GM06990 (cell line): ENCODE measurements around the gene FKBP7.

ENCODE experiments used
- DNase-seq: peaks from one replicate; pipeline ENCODE4 v3.0.0-alpha.2; 2011; ENCODE audit not compliant: insufficient read length; ENCODE audit errors: extremely low read depth
- H3K27me3 ChIP-seq: replicated peaks from 2 replicates; pipeline ENCODE4 v1.6.0; 2011; ENCODE audit warnings: low read length; ENCODE audit not compliant: control insufficient read depth, insufficient read depth
- H3K36me3 ChIP-seq: 2 replicates; pipeline ENCODE4 v1.5.1; 2011; ENCODE audit warnings: low read length; ENCODE audit not compliant: control insufficient read depth, insufficient read depth
- H3K4me3 ChIP-seq: replicated peaks from 2 replicates; pipeline ENCODE4 v1.5.1; 2011; ENCODE audit warnings: low read depth, mild to moderate bottlenecking, control low read depth, low read length
- TF ChIP-seq, protein P1 (sequence below): IDR thresholded peaks from 2 replicates; pipeline ENCODE4 v1.5.1; 2011; ENCODE audit warnings: low read length, control low read depth, mild to moderate bottlenecking, inconsistent platforms; ENCODE audit not compliant: insufficient read depth, poor library complexity, severe bottlenecking

The FKBP7 gene

DNA sequence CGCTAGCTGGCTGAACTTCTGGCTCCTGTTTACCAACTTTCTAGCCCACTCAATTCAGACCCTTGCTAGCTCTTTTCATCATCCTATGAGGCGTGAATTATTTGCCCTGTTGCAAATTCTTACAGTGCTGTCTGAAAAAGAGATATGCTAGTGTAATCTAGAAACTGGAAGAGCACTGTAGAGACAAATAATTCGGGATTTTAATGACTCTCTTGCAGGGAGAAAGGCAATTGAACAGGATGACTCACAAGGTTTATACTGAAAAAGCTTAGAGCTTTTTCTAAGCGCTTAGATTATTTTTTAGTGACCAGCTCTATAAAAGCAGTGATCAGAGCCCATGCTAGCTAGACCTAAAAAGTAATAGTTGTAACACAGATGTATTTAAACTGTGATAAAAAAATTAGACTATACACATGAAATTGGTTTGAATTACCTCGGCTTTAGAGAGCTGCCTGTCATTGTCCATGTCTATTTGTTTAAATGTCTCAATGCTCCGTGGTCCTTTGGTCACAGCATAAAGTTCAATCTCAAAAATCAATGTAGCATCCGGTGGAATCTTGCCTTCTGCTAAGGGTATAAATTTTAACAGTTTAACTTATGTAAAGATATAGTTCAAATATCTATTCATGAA is 9.1 kb downstream of the FKBP7 start:
- no peak for DNase-seq
- Histone ChIP-seq H3K36me3 (no peaks in the 10 kb centered on the region; the same call in none of the 2 replicates), H3K4me3 (no peak overlapping the region), H3K27me3 (no peaks in the 10 kb centered on the region)
- TF ChIP-seq, protein P1, sequence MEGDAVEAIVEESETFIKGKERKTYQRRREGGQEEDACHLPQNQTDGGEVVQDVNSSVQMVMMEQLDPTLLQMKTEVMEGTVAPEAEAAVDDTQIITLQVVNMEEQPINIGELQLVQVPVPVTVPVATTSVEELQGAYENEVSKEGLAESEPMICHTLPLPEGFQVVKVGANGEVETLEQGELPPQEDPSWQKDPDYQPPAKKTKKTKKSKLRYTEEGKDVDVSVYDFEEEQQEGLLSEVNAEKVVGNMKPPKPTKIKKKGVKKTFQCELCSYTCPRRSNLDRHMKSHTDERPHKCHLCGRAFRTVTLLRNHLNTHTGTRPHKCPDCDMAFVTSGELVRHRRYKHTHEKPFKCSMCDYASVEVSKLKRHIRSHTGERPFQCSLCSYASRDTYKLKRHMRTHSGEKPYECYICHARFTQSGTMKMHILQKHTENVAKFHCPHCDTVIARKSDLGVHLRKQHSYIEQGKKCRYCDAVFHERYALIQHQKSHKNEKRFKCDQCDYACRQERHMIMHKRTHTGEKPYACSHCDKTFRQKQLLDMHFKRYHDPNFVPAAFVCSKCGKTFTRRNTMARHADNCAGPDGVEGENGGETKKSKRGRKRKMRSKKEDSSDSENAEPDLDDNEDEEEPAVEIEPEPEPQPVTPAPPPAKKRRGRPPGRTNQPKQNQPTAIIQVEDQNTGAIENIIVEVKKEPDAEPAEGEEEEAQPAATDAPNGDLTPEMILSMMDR = no peak

DNA sequence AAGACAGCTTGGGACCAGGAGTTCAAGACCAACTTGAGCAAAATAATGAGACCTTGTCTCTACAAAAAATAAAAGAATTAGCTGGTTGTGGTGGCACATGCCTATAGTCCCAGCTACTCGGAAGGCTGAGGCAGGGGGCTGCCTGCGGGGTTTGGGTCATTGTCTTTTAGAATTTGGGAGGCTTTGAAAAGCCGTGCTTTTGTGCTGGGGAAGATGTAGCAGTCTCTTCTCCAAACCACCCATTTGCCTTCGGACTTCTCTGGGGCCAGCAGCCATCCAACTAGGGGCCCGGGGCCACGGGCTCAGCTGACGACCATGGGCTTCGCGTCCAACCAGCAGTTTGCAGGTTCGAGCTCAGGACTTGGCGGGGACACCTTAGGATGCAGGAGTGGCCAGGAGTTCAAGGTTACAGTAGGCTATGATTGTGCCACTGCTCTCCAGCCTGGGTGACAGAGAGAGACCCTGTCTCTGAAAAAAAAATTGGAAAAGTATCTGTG is 21.0 kb downstream of the FKBP7 start:
- no peak overlapping the region for H3K4me3 ChIP-seq
- TF ChIP-seq, protein P1 = no peak
- DNase-seq = no peak
- H3K27me3 ChIP-seq = no peaks in the 10 kb centered on the region
- no peaks in the 10 kb centered on the region for H3K36me3 ChIP-seq

DNA sequence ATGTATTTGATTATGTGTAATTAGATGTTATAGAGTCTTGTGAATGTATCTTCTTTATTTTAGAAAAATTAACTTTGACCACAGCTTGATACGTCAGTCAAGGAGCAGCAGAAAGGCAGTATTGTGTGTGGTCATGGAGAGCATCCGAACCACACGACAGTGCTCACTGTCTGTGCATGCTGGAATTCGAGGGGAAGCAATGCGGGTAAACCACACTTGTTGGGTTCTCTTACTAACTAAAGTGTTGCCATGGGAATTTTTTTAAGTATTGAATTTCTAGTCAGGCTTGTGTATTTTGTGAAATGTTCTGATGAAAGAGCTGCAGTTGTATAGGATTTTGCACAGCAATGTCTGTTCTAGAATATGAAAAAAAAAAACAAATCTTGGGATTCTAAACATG is 22.5 kb downstream of the FKBP7 start:
- DNase-seq = no peak
- no peaks in the 10 kb centered on the region for H3K36me3 ChIP-seq
- TF ChIP-seq, protein P1 = no peak
- no peak overlapping the region for H3K4me3 ChIP-seq
- H3K27me3 ChIP-seq = no peaks in the 10 kb centered on the region

DNA sequence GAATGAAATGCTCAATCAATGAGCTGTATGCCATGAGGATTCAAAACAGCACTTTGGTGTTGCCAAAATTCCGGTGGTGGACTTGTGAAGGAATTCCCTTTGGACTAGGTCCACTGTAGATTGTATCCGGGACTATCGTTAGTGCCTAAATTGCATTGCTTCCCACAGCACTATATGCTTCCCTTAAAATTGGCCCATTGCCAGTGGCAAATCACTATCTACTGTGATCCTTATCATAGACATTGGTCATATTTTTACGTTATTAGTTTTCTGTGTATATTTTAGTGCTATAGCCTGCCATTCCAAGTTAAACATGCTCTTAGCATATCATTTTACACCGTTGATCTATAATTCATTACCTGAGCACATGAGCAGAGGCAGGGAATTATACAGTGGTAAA is 25.5 kb downstream of the FKBP7 start:
- TF ChIP-seq, protein P1 = no peak
- Histone ChIP-seq H3K27me3 (no peaks in the 10 kb centered on the region), H3K36me3 (no peaks in the 10 kb centered on the region), H3K4me3 (no peak overlapping the region)
- no peak for DNase-seq

DNA sequence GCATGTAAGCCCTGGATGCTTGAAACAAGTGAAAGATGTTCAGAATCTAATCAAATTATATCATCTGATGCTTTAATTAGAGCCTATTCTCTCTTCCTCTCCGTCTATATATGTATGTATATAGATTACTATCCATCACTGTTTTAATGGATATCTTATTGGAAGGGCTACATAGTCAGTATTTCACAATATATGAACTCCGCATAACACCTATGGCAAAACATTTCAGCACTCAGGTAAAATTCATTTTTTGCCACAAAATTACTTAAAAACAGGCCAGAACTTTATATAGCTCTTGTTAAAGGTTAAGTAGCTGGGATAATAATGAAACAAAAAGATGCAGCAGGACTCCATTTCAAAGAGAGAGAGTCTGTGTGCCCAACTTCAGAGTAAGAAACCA is 26.1 kb downstream of the FKBP7 start:
- no peak for DNase-seq
- H3K4me3 ChIP-seq = no peak overlapping the region

More for the DNA sequence above, 26.1 kb downstream of the FKBP7 start:
- TF ChIP-seq, protein P1 = no peak
- Histone ChIP-seq H3K27me3 (no peaks in the 10 kb centered on the region), H3K36me3 (no peaks in the 10 kb centered on the region)
